Activated naive CD4-positive, alpha-beta T cell treated with Interleukin-2 at 50 U/mL for 16 hours (primary cell): ENCODE measurements around the gene PLEKHH1.
"Not testable (repeated sequence)": the region's sequence is repeated elsewhere in the genome, so short reads cannot be mapped to it uniquely, and the experiment has no call there.

ENCODE experiments used
- DNase-seq: peaks from one replicate; pipeline ENCODE4 v3.0.0-alpha.2; 2020

Gene PLEKHH1

GRCh38 chr14:67589204-67589770 lies 56.2 kb downstream of the PLEKHH1 start:
- DNase-seq: no peak

- not testable (repeated sequence) for DNase-seq
Measured at GRCh38 chr14:67593650-67594049, 60.6 kb downstream of the PLEKHH1 start.

- no peak for DNase-seq
Measured at GRCh38 chr14:67595392-67595791, 62.3 kb downstream of the PLEKHH1 start.

GRCh38 chr14:67599698-67600561 lies 66.8 kb downstream of the PLEKHH1 start, which contains the start of gene PIGH:
Gene PIGH (minus strand): TSS chr14:67600268. CDS start chr14:67600203, 65 bp downstream.
- DNase-seq: peak; percentile 97

- DNase-seq: not testable (repeated sequence)
Measured at GRCh38 chr14:67600562-67600974, 67.5 kb downstream of the PLEKHH1 start.

- DNase-seq: no peak
Measured at GRCh38 chr14:67602076-67602475, 69.0 kb downstream of the PLEKHH1 start.

- no peak for DNase-seq
Measured at GRCh38 chr14:67602995-67603545, 70.0 kb downstream of the PLEKHH1 start.

GRCh38 chr14:67607646-67608045 lies 74.6 kb downstream of the PLEKHH1 start:
- no peak for DNase-seq

GRCh38 chr14:67609642-67610310 lies 76.7 kb downstream of the PLEKHH1 start:
- no peak for DNase-seq

- DNase-seq: no peak
Measured at GRCh38 chr14:67610491-67610890, 77.4 kb downstream of the PLEKHH1 start.

- no peak for DNase-seq
Measured at GRCh38 chr14:67618617-67619063, 85.5 kb downstream of the PLEKHH1 start.

GRCh38 chr14:67619446-67620216 lies 86.5 kb downstream of the PLEKHH1 start, which contains the start of gene ARG2:
Gene ARG2 (plus strand): TSS chr14:67619920. CDS start chr14:67619978, 58 bp downstream.
- peak; percentile 96 for DNase-seq

- no peak for DNase-seq
Measured at GRCh38 chr14:67620217-67620785, 87.2 kb downstream of the PLEKHH1 start.

GRCh38 chr14:67622675-67623074 lies 89.6 kb downstream of the PLEKHH1 start:
- no peak for DNase-seq

- DNase-seq: no peak
Measured at GRCh38 chr14:67623114-67623513, 90.0 kb downstream of the PLEKHH1 start.

GRCh38 chr14:67626131-67626530 lies 93.0 kb downstream of the PLEKHH1 start:
- DNase-seq: not testable (repeated sequence)

GRCh38 chr14:67627519-67627918 lies 94.4 kb downstream of the PLEKHH1 start:
- DNase-seq: no peak

- DNase-seq: no peak
Measured at GRCh38 chr14:67630186-67630585, 97.1 kb downstream of the PLEKHH1 start.

- DNase-seq: no peak
Measured at GRCh38 chr14:67630938-67631337, 97.8 kb downstream of the PLEKHH1 start.

GRCh38 chr14:67633451-67634147 lies 100.5 kb downstream of the PLEKHH1 start:
- no peak for DNase-seq

GRCh38 chr14:67636361-67636919 lies 103.3 kb downstream of the PLEKHH1 start:
- DNase-seq: no peak
